ENCODE measurements around the gene CDIPT.
A peak's percentile ranks its signal among the peaks of the same experiment; 100 is the strongest.
"Not testable (repeated sequence)": the region's sequence is repeated elsewhere in the genome, so short reads cannot be mapped to it uniquely, and the experiment has no call there.

Gene CDIPT

DNA sequence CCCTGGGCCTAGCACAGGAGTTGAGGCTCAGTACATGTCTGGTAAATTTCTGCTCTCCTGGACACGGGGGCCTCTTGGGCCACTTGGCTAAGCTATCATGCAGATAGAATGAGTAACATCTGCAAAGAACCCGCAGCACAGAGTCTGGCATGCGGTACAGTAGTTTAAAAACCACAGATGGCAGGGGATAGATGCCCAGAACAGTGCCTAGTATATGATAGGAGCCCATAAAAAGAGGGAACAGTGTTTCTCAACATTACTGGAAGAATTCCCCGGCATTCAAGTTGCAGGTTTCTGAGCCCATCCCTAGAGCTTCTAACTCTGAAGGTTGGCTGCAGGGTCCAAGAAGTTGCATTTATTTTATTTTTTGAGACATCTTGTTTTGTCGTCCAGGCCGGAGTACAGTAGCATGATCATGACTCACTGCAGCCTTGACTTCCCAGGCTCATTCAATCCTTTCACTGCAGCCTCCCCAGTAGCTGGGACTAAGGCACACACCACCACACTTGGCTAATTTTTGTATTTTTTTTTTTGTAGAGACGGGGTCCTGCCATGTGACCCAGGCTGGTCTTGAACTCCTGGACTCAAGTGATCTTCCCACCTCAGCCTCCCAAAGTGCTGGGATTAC lies 5.8 kb downstream of the CDIPT start:
- DNase-seq = no peak

DNA sequence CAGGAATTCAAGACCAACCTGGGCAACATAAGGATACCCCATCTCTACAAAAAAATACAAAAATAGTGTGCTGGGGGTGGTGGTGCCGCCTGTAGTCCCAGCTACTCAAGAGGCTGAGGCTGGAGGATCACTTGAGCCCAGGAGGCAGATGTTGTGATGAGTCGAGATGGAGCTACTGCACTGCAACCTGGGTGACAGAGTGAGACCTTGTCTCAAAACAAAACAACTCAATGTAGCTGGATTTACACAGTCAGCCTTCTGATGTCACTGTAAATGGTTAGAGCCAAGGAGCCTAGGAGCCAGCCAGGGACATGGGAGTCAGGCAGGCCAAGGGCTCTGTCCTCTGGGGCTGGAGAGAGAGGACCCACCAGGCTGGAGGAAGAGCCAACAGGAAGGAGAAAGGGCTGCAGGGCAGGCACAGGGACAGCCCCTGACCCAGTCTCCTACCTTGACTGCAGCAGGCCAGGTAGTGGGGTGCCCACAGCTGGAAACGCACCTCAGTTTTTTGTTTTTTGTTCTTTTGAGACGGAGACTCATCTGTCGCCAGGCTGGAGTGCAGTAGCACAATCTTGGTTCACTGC lies 8.4 kb downstream of the CDIPT start:
- no peak for DNase-seq

DNA sequence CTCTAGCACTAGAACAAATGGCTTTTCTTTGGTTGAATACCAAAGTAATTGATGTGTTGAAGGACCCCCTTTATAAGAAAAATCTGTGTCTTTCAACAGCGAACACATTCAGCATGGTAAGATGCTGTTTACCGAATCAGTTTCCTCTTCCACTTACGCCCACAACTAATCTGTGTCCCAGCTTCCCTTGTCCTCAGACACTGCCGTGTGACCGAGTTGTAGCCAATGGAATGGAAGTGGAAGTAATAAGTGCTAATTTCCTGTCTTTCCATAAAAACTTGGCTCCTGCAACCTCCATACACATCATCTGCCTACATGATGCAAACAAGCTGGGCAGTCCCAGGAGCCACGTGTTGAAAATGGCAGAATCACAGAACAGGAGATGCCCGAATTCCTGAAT lies 10.4 kb downstream of the CDIPT start:
- DNase-seq = no peak

DNA sequence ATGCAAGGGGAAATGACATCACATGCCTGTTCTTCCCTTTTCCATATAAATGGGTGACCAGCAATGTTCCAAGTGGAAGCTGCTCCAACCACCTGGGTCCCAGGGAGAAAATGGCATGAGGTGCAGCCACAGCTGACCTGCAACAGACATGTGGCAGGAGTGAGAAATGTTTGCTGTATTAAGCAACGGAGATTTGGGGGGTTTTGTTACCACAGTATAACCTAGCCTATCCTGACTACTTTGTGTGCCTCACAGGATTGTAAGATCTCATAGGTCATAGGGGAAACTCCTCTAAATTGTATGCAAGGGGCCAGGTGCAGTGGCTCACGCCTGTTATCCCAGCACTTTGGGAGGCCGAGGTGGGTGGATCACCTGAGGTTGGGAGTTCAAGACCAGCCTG lies 12.0 kb downstream of the CDIPT start:
- no peak for DNase-seq

DNA sequence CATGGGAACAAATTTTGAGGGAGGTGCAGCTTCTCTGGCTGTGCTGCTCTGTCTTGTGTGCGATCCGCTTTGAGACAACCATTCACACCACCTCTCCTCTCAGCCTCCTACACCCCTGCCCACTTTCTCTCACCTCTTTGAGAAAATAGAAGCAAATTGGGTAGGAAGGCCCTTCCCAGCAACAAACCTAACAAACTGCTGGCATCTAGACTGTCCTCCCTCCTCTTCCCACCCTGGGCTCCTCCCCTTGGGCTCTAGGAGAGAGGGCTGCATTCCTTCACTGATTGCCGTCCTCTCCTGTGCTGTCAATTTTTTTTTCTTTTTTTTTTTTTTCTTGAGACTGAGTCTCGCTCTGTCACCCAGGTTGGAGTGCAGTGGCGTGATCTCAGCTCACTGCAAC lies 13.5 kb downstream of the CDIPT start:
- no peak for DNase-seq

DNA sequence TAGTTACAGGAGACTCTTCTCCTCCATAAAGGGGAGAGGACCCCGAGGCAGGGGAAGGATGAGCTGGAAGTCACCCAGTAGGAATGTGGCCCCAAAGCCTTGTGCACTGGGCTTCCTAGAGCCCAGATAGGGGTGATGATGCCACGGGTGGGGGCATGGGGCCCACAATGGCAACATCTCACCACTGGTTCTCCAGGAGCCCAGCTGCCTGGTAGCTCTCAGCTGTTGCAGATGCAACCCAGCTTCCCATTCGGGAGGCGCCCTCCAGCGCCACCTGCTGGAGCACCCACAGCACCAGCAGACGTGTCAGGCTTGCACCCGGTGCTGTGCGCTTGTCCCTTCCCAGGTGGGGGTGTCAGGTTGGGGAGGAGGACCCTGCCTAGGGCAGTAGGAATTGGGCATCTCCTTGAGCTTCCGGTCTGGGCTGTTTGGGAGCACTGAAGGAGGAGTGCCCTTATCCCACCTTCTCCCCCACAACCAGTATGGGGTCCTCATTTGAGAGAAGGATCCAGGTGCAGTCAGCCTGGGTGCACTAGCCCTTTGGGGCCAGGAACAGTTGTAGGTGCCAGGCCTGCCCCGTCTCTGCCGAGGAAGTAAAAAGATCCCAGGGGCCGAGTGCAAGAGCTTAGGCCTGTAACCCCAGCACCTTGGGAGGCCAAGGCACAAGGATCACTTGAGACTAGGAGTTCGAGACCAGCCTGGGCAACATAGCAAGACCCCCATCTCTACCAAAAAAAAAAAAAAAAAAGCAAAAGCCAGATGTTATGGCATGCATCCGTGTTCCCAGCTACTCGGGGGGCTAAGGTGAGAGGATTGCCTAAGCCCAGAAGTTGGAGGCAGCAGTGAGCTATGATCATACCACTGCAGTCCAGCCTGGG lies 14.4 kb downstream of the CDIPT start:
- peak; percentile 63 for DNase-seq

DNA sequence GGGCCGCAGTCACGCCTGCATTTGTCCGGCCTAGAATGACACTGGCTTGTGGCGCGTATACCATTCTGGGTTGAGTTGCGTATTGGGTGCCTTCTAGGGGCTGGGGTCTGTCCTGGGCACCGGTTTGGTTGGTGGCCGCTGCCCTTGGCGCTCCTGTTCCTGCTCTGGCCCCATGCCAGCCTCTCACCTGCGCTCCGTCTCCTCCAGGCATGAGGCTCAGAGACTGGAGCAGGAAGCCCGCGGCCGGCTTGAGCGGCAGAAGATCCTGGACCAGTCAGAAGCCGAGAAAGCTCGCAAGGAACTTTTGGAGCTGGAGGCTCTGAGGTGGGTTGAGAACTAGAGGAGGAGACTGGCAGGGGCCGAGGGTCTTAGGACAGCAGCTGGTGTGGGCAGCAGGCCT lies 17.4 kb downstream of the CDIPT start:
- DNase-seq = no peak

DNA sequence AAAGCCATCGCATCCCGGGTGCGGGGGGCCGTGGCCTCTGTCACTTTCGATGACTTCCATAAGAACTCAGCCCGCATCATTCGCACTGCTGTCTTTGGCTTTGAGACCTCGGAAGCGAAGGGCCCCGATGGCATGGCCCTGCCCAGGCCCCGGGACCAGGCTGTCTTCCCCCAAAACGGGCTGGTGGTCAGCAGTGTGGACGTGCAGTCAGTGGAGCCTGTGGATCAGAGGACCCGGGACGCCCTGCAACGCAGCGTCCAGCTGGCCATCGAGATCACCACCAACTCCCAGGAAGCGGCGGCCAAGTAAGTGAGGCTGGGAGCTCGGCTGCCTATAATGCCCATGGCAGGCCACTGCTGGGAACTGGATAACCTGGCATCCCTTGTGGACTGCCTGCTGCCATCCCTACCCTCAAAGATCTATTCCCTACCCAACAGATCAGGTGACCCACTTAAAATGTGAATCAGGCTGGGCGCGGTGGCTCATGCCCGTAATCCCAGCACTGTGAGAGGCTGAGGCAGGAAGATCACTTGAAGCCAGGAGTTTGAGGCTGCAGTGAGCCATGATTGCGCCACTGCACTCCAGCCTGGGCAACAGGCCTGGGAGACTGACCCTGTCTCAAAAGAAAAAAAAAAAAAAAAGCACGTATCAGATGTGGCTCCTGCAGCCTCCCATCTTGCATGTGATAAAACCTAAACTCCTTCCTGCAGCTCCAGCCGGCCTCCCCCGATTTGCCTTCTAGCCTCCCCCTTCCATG lies 18.3 kb downstream of the CDIPT start:
- no peak for DNase-seq

DNA sequence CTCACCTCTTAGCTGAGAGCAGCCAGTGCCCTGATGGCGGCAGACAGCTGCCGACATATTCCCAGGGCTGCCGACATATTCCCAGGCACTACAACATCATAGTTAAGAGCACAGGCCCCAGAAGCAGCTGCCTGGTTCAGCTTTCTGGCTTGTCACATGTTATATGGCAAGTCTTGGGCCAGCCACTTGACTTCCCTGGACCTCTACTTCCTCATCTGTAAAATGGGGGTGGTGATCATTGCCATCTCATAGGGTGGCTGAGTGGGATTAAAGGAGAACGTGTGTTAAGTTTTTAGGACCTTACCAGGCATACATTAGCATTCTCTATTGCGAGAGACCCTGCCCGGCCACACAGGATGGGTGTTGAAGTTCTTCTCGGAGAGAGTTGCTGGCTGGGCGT lies 19.1 kb downstream of the CDIPT start:
- no peak for DNase-seq

DNA sequence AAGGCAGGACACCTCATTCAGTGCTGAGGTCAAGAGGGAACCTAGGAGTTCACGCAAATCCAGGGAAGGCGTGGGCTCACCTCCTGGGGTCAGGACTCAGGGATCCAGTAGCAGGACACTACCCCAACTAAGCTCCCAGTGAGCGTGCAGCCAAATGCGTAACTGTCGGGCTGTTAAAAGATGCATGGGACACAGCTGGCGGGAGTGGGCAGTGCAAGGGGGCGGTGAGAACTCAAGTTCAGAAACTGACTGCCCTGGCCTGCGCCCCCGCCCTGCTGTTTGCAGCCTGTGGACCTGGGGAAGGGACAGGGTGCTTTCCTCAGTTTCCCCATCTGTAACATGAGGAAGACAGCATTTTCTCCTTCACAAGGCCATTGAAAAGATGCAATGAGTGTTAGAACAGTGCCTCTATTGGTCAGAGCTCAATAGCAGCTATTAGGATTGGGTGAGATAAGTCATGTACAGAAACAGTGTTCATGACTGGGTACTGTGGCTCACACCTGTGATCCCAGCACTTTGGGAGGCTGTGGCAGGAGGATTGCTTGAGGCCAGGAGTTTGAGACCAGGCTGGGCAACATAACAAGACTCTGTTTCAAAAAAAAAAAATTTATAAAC lies 20.2 kb downstream of the CDIPT start:
- no peak for DNase-seq

DNA sequence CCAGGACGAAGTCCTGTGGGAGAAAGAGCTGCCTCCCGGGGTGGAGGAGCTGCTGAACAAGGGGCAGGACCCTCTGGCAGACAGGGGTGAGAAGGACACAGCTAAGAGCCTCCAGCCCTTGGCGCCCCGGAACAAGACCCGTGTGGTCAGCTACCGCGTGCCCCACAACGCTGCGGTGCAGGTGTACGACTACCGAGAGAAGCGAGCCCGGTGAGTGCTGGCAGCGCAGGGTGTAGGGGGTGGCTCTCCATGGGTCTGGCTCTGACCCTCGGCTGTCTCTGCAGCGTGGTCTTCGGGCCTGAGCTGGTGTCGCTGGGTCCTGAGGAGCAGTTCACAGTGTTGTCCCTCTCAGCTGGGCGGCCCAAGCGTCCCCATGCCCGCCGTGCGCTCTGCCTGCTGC lies 21.4 kb downstream of the CDIPT start:
- no peak for DNase-seq

DNA sequence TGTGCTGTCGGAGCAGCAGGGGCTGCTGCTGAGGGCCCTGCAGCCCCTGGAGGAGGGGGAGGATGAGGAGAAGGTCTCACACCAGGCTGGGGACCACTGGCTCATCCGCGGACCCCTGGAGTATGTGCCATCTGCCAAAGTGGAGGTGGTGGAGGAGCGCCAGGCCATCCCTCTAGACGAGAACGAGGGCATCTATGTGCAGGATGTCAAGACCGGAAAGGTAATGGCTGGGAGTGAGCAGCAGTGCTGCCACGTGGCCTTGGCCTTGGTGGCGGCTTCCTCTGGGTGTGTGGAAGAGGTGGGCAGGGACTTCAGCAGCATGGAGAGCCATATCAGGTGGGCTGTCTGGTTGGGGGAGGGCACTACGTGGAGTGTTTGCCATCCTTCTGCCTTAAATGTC lies 22.8 kb downstream of the CDIPT start:
- DNase-seq = no peak

DNA sequence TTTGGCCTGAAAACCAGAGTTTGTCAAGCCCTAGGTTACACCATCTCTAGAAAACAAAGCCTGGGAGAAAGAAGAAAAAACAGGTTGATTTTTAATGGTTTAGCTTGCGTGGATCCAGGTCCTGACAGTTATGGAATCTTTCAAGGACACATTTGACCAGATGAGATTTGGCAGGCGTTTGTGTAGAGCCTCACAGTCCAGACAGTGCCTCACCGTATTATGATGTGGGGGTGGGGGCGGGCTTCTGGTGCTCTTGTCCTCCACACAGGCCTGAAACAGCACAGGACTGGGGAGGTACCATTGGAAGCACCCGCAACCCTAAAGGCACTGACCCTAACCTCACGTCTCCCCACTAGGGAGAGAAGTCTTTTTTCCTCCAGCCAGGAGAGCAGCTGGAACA lies 23.2 kb downstream of the CDIPT start:
- no peak for DNase-seq

DNA sequence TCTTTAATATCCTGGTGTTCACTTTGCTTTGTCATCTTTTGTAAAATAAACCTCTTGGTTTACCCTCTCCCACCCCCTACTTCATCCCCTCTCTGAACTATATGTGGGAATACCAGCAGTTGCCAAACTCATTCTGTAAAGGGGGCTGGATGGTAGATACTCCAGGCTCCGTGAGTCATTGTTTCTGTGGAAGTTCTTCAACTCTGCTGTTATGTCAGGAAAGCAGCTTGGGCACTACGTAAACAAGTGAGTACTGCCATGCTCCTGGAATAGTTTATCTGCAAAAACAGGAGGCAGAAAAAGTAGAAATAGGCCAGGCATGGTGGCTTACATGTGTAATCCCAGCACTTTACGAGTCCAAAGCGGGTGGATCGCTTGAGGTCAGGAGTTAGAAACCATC lies 25.2 kb downstream of the CDIPT start:
- DNase-seq = no peak

DNA sequence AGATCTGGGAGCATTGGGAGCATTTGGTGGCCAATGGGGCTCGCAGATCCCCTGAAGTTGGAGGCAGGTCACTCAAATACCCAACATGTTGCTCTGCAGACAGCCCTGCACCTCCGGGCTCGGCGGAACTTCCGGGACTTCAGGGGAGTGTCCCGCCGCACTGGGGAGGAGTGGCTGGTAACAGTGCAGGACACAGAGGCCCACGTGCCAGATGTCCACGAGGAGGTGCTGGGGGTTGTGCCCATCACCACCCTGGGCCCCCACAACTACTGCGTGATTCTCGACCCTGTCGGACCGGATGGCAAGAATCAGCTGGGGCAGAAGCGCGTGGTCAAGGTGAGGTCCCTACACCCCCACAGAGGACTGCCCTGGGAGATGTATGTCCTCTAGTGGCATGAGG lies 26.4 kb downstream of the CDIPT start:
- DNase-seq = no peak

DNA sequence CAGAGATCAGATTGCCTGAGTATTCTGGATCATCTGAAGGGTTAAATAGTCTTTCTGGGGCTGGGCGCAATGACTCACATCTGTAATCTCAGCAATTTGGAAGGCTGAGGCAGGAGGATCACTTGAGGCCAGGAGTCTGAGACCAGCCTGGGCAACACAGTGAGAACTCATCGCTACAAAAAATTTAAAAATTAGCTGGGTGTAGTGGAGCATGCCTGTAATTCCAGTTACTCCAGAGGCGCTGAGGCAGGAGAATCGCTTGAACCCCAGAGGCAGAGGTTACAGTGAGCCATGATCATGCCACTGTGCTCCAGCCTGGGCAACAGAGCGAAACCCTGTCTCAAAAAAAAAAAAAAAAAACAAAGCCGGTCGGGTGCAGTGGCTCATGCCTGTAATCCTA lies 27.1 kb downstream of the CDIPT start:
- DNase-seq = no peak

DNA sequence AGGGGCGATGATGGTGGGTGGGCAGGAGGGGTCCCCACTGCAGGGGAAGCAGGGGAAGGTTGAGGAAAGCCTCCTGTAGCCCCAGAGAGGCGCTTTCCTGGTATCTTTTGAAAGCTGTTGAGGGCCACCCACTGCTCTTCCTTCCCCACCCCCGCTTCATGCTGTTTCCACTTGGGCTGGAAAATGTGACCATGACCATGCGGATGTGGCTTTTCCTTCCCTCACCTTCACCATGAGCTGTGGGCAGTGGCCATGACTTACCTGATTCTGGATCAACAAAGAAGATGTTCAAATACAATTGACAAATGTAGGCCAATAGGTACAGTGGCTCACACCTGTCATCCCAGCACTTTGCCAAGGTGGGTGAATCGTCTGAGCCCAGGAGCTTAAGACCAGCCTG lies 28.9 kb downstream of the CDIPT start:
- no peak for DNase-seq

DNA sequence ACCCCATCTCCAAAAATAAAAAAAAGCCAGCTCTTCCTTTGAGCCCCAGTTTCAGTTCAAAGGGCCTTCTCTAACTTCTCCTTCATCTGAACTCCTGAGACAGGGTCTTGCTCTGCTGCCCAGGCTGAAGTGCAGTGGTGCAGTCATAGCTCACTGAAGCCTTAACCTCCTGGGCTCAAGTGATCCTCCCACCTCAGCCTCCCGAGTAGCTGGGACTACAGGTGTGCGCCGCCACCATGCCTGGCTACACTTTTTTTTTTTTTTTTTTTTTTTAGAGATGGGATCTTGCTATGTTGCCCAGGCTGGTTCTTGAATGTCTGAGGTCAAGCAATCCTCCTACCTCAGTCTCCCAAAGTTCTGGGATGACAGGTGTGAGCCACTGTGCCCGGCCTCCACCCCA lies 29.8 kb downstream of the CDIPT start:
- not testable (repeated sequence) for DNase-seq

DNA sequence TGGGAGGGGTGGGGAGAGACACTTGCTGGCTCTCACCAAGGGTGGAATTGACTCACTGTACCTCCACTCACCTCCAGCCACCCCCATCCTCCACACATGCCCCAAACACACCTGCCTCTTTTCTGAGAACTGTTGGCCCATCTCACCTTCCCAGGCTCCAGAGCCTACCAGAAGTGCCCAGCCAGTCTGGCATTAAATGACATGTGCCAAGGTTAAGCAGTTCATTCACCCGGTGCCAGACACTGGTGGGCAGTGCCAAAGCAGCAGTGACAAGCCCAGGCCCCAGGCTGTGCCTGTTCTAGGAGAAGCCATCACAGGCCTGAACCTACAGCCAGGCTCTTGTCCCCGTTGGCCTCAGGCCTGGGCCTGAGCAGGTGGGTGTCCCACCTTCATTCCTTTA lies 31.5 kb downstream of the CDIPT start:
- DNase-seq = no peak

DNA sequence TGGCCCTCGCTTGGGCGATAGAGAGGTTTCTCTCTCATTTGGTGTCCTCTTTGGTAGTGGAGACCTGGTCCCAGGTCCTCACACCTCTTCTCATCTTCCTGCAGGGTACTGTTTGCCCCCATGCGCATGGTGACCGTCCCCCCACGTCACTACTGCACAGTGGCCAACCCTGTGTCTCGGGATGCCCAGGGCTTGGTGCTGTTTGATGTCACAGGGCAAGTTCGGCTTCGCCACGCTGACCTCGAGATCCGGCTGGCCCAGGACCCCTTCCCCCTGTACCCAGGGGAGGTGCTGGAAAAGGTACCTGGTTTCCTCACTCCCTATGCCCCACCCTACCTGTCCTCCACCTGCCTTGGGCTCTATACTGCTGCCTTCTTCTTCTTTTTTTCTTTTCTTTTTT lies 32.3 kb downstream of the CDIPT start:
- no peak for DNase-seq

DNA sequence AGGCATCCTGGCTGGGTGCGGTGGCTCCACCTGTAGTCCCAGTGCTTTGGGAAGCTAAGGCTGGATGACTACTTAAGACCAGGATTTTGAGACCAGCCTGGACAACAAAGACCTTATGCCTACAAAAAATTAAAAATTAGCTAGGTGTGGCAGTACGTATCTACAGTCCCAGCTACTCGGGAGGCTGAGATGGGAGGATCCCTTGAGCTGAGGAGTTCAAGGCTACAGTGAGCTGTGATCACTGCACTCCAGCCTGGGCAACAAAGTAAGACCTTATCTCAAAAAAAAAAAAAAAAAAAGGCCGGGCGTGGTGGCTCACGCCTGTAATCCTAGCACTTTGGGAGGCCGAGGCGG lies 36.7 kb downstream of the CDIPT start:
- DNase-seq = no peak

DNA sequence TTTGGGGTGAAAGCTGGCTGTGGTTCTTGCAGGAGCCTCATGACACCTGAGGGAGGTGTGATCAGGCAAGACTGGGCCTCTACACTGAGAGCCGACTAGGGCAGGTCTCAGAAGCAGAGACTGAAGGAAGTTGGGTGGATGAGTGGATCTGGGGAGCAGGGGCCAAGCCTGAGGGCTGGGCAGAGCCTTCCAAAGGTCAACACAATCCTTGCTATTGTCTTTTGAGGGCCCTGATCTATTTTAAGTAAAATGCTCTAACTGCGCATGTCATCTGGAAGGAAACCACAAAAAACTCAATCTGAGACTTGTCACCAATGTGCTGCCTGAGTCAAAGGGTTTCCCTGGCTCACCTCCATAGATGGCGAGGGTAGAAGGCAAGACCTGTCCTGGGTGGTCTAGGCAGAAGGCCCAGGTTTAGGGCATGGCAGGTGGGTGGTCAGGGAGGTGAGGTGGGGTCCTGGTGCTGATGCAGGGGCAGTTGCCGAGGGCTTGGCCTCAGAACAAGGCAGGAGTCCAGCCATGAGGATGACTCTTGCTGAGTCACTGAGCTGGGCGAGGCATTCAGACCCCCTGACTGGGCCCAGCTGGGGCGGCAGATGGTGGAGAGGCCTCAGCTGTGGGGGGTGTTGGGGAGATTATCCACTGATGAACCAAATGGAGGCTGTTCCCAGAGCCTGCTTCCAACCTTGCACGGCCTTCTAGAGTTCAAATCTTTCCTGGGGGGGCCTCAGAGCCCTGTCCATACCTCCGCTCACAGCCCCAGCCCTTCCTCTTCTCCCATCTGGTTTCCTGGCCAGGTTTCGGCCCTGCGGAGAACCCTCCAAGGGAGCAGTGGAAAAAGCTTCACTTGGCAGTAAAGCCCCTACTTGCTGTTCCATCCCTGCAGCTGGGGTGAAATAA lies 37.6 kb downstream of the CDIPT start:
- DNase-seq = no peak

Data from COR-L47 (cell line).